ENCODE measurements around the gene SLC5A2. TPM values are rescaled to one million over a fixed set of nuclear protein-coding genes. Genes with fewer than 3 reads are reported as not detected.
"Not testable (repeated sequence)": the region's sequence is repeated elsewhere in the genome, so short reads cannot be mapped to it uniquely, and the experiment has no call there.

Gene SLC5A2
- total RNA-seq, 1 donor from 2014 or later, result not detected

DNA sequence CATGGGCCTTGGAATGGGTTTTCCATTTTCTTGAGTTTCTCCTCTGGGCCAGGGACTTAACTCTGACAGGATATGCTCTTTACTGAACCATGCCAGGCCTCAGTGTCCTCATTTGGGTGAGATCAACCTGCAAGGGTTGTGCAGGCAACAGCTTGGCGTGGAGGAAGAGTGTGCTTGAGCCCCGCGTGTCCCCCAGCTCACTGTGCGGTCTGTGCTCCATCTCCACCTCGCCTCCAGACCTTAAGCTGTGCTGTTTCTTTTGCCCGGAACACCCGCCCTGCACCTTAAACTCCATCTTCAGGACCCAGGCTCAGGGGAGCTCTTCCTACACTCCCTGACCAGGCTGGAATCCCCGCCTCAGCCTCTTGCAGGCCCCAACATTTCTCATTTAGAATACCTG is 15.6 kb downstream of the SLC5A2 start:
- H3K36me3 Mint-ChIP-seq (ENCODE audit: unreplicated experiment), result peaks cover 1% of the 10 kb centered on the region
- TF ChIP-seq, protein P1, sequence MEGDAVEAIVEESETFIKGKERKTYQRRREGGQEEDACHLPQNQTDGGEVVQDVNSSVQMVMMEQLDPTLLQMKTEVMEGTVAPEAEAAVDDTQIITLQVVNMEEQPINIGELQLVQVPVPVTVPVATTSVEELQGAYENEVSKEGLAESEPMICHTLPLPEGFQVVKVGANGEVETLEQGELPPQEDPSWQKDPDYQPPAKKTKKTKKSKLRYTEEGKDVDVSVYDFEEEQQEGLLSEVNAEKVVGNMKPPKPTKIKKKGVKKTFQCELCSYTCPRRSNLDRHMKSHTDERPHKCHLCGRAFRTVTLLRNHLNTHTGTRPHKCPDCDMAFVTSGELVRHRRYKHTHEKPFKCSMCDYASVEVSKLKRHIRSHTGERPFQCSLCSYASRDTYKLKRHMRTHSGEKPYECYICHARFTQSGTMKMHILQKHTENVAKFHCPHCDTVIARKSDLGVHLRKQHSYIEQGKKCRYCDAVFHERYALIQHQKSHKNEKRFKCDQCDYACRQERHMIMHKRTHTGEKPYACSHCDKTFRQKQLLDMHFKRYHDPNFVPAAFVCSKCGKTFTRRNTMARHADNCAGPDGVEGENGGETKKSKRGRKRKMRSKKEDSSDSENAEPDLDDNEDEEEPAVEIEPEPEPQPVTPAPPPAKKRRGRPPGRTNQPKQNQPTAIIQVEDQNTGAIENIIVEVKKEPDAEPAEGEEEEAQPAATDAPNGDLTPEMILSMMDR (IDR thresholded peaks at IDR 0.05; ENCODE audit: partially characterized antibody, unreplicated experiment), result no peak
- no peak overlapping the region for H3K4me3 Mint-ChIP-seq (ENCODE audit: unreplicated experiment)
- H3K9me3 Mint-ChIP-seq (ENCODE audit: unreplicated experiment), result peaks cover 1% of the 10 kb centered on the region
- no peaks in the 10 kb centered on the region for H3K4me1 Mint-ChIP-seq (ENCODE audit: low read depth, unreplicated experiment)
- no peak for DNase-seq
- no peak overlapping the region for H3K27ac Mint-ChIP-seq (ENCODE audit: unreplicated experiment)
- peaks cover 3% of the 10 kb centered on the region for H3K27me3 Mint-ChIP-seq (ENCODE audit: unreplicated experiment)

DNA sequence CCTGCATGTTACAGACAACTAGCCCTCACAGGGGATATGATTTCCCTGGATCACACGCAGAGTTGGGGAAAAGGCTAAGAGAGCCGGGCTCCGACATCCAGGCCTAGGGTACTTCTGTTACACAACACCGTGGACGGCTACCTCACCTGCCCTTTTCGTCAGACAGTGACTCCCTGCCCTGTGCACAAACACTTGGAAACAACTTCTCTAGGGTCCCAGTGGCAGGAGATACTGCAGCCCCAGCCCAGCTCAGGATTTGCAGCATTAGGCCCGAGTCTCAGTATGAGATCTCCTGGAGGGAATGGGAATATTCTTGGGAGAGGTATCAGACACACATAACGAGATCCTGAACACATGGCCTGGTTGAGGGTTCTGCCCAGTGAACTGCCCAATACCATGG is 17.0 kb downstream of the SLC5A2 start:
- Mint-ChIP-seq H3K9me3 (ENCODE audit: unreplicated experiment) (peaks cover 1% of the 10 kb centered on the region), H3K36me3 (ENCODE audit: unreplicated experiment) (no peaks in the 10 kb centered on the region), H3K4me3 (ENCODE audit: unreplicated experiment) (no peak overlapping the region), H3K4me1 (ENCODE audit: low read depth, unreplicated experiment) (no peaks in the 10 kb centered on the region), H3K27me3 (ENCODE audit: unreplicated experiment) (peaks cover 3% of the 10 kb centered on the region), H3K27ac (ENCODE audit: unreplicated experiment) (no peak overlapping the region)
- TF ChIP-seq, protein P1 (IDR thresholded peaks at IDR 0.05; ENCODE audit: partially characterized antibody, unreplicated experiment), result no peak
- no peak for DNase-seq

DNA sequence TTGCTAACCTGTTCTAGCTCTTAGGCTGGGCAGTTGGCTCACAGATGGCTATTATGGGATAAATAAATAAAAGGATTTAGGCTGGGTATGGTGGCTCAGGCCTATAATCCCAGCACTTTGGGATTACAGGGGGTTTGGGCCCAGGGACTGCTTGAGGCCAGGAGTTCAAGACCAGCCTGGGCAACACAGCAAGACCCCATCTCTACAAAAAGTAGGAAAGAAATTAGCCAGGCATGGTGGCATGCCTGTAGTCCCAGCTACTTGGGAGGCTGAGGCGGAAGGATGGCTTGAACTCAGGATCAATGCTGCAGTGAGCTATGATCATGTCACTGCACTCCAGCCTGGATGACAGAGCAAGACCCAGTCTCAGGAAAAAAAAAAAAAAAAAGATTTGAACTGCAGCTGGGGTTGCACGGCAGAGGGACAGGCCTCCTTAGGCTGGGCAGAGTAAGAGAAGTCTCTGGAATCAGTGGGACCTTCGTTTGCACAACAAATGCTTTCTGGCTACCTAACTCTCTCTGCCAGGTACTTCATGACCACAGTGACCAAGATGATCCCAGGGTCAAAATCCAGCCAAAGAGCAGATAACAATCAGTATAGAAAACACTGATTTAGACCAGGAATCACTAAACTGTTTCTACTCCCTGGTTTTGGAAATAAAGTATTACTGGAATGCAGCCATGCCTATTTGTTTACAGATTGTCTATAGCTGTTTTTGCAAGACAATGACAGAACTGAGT is 18.5 kb downstream of the SLC5A2 start:
- Mint-ChIP-seq H3K36me3 (ENCODE audit: unreplicated experiment) (no peaks in the 10 kb centered on the region), H3K27ac (ENCODE audit: unreplicated experiment) (no peak overlapping the region), H3K4me1 (ENCODE audit: low read depth, unreplicated experiment) (no peaks in the 10 kb centered on the region), H3K4me3 (ENCODE audit: unreplicated experiment) (no peak overlapping the region), H3K9me3 (ENCODE audit: unreplicated experiment) (peaks cover 1% of the 10 kb centered on the region), H3K27me3 (ENCODE audit: unreplicated experiment) (peaks cover 3% of the 10 kb centered on the region)
- TF ChIP-seq, protein P1 (IDR thresholded peaks at IDR 0.05; ENCODE audit: partially characterized antibody, unreplicated experiment), result no peak
- DNase-seq, result no peak

DNA sequence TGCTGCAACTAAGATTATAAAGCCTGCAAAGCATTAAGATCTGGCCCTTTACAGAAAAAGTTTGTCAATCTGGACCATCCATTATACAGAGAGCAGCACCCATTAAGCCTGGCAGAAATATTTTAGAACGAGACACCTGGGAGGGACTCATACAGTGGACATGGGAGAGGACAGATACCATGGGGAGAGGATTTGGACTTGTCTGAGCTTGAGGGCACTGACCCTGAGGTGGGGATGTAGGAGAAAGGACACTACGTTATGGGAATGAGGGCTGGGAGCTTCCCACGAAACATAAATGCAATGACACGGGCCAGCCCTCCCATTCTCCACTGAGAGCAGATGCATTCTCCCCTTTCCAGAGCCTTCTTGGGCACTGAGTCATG is 19.0 kb downstream of the SLC5A2 start:
- TF ChIP-seq, protein P1 (IDR thresholded peaks at IDR 0.05; ENCODE audit: partially characterized antibody, unreplicated experiment), result no peak
- Mint-ChIP-seq H3K27ac (ENCODE audit: unreplicated experiment) (no peak overlapping the region), H3K4me3 (ENCODE audit: unreplicated experiment) (no peak overlapping the region), H3K9me3 (ENCODE audit: unreplicated experiment) (peaks cover 1% of the 10 kb centered on the region), H3K27me3 (ENCODE audit: unreplicated experiment) (peaks cover 3% of the 10 kb centered on the region), H3K36me3 (ENCODE audit: unreplicated experiment) (no peaks in the 10 kb centered on the region), H3K4me1 (ENCODE audit: low read depth, unreplicated experiment) (no peaks in the 10 kb centered on the region)
- DNase-seq, result no peak

DNA sequence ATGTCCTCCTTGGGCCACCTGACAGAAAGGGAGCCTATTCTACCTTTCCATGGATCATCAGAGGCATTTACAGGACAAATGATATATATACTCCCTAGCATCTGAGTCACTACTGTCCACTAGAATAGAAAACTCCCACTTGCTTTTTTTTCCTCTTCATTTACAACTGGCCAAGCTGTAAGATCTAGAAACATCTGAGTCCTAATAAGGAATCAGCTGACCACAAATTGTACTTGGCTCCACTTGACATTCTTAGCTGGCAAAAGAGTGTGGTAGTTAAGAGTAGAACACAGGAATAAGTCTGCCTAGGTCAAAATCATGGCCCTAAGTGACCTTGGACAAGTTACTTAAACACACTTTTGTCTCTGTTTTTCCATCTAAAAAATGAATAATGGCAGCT is 20.1 kb downstream of the SLC5A2 start:
- Mint-ChIP-seq H3K9me3 (ENCODE audit: unreplicated experiment) (peaks cover 1% of the 10 kb centered on the region), H3K4me3 (ENCODE audit: unreplicated experiment) (no peak overlapping the region), H3K4me1 (ENCODE audit: low read depth, unreplicated experiment) (peaks cover 4% of the 10 kb centered on the region), H3K27me3 (ENCODE audit: unreplicated experiment) (peaks cover 3% of the 10 kb centered on the region), H3K27ac (ENCODE audit: unreplicated experiment) (no peak overlapping the region), H3K36me3 (ENCODE audit: unreplicated experiment) (no peaks in the 10 kb centered on the region)
- TF ChIP-seq, protein P1 (IDR thresholded peaks at IDR 0.05; ENCODE audit: partially characterized antibody, unreplicated experiment), result no peak
- DNase-seq, result no peak

DNA sequence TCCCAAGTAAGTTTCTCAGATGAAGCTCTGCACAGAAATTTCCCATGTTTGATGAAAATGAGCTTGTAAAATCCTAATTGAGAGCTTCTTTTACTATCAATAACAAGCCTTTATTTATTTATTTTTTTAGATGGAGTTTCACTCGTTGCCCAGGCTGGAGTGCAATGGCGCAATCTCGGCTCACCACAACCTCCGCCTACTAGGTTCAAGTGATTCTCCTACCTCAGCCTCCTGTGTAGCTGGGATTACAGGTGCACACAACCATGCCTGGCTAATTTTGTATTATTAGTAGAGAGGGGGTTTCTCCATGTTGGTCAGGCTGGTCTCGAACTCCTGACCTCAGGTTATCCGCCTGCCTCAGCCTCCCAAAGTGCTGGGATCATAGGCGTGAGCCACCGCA is 20.6 kb downstream of the SLC5A2 start:
- H3K9me3 Mint-ChIP-seq (ENCODE audit: unreplicated experiment), result not testable (repeated sequence)

More for the DNA sequence above, 20.6 kb downstream of the SLC5A2 start:
- H3K27ac Mint-ChIP-seq (ENCODE audit: unreplicated experiment); H3K36me3 Mint-ChIP-seq (ENCODE audit: unreplicated experiment); H3K27me3 Mint-ChIP-seq (ENCODE audit: unreplicated experiment); DNase-seq; H3K4me1 Mint-ChIP-seq (ENCODE audit: low read depth, unreplicated experiment); H3K4me3 Mint-ChIP-seq (ENCODE audit: unreplicated experiment): not testable (repeated sequence)
